Cerebellar nuclear complex (tissue), 1 donor: ENCODE results near the gene SRCIN1.

Experiments used
- DNase-seq, 2 experiments: peaks; one replicate each; lab custom pipeline; 2025; lab: John Stamatoyannopoulos, UW

Gene SRCIN1

DNA sequence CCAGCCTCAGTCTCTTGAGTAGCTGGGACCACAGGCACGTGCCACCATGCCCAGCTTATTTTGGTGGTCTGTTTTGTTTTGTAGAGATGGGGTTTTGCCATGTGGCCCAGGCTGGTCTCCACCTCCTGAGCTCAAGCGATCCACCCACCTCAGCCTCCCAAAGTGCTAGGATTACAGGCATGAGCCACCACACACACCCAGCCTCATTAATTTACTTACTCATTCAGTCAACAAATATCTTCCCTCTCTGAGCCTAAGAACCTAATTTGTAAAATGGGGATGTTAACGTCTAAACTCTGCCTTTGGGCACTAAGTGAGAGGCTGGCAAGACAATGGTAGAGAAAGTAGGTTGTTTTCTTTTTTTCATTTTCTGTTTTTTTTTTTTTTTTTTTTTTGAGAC lies 22.6 kb downstream of the SRCIN1 start:
- no peak for DNase-seq

DNA sequence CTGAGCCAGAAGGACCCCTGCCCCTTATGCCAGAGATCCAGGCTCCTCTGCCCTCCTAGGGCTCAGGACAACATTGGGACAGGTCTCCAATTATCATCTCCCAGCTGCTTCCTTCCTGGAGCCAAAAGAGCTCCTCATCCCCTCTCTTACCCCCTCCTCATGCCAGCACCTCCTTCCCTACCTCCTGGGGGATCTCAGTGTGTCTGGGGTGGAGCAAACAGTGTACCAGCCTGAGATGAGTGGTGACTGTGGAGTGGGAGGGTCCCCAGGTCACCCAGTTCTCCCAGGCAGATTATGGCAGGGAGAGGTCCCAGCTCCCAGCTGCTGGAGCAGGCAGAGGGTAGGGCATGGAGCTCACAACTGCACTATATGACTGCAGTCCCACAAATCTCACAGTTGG lies 23.7 kb downstream of the SRCIN1 start:
- DNase-seq, result no peak

DNA sequence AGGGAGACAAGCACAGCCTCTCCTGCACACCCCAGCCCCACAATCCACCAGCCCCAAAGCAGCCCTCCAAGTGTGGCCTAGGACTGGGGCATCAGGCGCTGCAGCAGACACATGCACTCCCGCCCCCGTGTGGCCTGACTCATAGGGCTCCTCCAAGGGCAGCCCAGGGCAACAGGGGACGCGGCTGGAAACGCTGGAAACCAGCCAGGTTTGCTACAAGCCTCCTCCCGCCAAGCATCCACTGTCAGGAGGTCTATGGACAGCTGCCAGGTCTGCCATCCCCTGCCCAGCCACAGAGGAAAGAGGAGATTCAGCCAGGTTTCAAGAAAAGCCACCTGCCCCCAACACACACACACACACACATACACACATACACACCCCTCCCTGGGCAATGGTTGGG lies 25.8 kb downstream of the SRCIN1 start:
- no peak for DNase-seq

DNA sequence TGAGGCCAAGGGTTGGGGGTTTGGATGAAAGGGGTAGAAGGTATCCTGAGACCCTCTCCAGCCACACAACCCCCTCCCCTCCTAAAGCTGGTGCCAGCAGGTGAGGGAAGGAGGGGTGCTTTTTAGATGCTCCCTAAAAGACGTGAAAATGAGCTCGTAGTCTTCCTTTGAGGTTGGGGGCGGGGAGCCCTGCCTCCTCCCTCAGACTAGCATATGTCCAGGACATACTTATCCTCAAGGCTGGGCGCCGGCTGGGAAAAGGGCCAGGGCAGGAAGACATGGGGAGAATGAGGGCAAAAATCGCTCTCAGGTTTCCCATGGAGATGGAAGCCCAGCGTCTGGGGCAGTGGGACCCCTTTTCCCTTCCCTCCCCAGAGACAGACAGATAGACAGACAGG lies 26.7 kb downstream of the SRCIN1 start:
- no peak for DNase-seq

DNA sequence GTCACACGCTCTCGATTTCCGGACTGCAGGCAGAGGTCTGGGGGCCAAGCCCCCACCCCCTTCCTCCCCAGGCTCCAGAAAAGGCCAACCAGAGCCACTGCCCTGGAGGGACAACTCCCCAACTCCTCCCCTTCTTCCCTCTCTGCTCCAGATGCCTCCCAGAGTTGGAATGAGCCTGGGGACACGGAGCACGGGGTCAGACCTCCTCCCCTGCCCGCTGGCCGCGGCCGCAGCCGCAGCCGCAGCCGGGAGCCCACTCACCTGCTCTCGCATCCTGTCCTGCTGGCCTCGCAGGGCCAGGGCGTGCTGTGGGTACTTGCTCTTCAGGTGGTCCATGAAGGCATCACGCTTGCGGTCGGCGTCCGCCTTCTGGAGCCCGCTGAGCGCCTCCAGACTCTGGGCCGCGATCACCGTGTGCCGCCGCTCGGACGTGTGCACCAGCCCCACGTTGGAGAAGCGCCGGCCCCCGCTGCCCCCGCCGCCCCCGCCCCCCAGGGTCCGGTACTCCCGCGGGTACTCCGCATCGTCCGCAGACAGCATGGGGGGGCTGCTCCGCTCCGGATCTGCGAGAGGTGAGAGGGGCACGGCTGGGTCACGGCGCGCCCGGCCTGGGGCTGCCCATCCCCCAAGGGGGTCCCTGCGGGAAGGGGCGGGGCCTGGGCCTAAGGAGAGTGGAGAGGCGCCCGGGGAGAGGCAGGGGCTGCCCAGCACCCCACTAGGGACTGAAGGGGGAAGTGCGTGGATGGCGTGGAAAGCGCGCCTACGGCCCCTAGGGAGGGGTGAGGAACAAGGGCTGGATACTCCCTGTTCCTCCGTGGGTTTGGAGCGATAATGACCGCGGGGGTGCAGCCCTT lies 27.3 kb downstream of the SRCIN1 start:
- no peak for DNase-seq

DNA sequence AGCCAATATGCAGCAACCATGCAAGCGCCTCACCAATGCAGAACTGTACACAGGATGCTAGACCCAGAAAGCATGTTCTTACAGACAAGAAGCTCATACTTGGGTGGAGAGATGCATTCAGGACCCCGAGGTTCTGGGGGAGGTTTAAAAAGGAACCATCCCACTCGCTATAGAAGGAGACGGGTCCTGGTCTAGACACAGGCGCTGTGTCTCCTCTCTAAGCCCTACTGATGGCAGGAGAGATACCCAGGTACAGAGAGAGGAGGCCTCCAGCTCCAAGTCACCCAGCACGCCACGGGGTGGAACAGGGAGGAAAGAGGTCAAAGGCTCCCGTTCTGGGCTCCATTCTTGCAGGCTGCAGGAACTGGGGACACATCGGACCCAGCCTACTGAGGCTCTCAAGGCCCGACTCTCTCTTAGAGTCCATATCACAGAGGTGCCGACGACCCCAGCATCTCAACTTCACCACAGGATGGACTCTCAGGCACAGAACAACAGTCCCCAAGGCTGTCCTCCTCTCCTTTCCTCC lies 28.0 kb downstream of the SRCIN1 start:
- DNase-seq, result no peak

DNA sequence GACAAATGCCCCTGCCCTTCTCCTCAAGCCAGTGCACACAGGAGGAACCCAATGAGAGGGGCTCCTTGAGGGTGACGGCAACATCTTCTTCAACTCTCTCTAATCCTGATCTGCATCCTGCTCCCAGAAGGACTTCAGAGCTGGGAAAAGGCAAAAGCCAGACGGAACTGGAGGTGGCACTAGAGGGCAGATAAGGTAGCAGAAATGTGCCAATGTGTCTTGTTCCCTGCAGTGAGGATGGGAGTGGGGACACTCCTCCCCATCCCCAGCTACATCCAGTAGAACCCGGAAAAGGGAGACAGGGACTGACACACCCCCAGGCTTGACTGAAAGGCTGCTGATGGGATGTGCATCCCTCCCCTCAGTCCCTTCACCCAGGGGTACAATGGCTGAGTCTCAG lies 28.5 kb downstream of the SRCIN1 start:
- DNase-seq, result peak; percentile 16 to 56

DNA sequence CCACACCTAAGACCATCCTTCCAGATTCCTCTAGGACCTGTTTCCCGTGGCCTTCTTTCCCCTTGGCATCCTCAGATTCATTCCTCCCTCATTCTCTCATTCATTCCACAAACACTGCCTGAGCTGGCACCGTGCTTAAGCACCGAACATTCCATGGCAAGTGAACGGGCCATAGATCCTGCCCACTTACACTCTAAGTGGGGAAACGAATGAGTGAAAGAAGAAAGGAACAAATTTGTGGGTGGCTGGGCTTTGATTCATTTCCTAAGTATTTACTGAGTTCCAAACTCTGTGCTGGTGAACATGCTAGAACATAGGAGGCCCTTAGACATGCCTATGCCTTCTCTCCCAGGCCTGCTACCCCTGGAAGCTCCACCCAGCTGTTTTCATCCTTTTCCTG lies 30.0 kb downstream of the SRCIN1 start:
- no peak for DNase-seq

DNA sequence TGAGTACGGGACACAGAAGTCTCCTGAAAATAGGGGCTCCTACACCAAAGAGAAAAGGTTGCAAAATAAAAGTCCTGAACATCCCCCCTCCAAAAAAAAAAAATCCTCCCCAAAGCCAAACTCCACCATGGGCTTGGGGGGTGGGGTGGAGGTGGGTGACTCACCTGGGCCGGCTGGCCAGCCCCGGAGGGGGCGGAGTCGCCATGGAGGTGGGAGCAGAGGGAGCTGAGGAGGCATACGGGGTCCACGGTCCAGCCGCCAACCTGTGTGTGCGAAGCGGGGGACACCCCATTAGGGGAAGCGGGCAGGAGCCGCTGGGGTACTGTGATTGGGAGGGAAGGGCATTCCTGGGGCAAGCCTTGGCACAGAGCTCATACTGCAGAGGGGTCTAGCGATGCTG lies 31.0 kb downstream of the SRCIN1 start:
- no peak for DNase-seq

DNA sequence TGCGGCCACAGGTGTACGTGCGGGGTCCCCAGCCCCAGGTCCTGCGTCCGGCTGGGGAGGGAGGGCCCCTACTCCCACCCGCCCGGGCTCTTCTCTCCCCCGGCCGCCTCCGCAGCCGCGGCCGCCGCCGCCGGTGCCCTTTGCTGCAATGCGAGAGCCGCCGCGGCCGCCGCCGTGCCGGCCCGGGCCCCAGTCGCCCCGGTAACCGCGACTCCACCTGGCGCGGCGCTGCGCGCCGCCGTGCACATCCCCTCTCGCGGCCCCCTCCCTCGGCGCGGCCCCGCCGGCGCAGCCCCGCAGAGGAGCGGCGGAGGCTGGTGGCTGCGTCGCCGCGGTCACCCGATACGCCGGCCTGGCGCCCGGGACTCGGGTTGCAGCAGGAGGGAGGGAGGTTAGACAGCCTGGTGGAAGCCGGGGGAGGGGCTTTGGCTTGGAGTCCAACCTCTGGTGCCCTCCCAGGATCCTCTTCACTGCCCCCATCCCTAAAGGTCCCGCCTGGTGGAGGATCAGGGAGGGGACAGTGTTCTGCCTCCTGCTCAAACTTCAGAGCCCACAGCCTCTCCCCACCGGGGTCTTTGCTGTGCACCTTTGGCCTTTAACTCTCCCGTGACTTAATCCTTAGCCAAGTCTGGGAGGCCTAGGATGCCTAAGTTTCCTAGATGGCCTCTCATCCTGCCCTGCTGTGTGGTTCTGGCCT lies 32.9 kb downstream of the SRCIN1 start:
- DNase-seq, result no peak

DNA sequence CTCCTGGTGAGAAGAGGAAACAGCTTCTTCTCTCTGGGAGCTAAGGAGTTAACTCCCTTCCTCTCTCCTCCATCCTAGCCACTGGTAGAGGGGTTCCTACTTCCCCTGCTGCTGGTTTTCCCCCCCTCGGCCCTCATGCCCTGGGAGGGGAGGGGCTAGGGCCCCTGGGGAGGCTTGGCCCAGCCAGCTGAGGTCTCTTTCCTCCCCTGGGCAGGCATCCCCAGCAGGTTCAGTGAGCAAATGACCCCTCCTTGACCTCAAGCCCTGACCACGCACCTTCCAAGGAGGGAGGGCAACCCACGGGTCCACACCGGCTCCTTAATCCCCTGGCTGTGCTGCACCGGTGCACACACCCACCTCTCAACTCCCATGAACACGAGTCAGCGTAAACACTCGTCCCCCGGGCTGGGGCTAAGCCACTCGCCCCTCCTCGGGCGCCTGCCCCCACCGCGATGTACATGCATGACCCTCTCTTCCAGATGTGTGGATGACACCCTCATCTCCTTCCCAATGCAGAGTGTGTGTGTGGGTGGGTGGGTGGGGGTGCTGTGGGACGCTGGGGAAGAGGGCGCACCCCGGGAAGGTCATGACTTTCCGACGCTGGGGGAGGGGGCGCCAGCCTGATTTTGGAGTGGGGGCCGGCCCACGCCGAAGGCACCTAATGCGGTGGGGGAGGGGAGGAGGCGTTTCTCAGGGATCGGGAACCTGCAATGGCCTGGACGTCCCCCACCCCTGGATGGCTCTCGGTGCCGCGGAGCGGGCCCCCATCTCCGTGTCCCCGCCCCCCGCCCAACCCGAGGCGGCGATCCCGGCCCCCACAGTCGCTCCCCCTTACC lies 33.7 kb downstream of the SRCIN1 start:
- no peak for DNase-seq

DNA sequence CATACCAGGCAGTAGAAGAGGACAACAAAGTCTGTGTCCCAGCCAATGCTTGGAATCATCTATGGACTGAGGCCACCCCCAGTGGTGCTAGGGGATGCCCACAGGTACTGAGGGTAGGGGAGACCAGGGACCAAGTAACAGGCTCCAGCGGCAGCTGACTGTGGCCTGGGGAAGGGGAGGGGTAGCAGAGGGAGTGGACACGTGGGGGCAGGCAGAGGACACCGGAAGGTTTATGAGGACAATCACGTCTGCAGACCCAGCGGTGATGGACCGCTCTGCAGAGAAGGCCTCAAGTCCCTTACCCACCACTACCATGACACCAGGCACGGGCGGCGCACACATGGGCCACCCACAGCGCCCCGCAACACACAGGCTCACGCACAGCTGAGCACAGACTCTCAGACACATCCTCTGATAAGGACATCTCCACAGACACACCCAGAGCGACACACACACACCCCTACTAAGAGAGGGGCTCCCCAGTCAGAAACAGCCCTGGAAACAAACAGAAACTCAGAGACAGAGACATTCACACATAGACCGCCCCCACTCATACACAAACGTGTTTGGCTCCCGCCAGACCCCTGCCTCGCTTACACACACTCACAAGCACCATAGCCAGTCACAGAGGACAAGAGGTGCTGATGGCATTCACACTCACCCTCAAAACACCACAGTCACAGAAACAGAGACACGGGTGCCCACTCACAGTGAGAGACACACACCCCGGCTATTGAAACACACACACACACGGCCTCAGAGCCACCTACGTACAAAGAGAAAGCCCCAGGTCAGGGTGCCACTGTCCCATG lies 35.8 kb downstream of the SRCIN1 start:
- DNase-seq, result no peak

DNA sequence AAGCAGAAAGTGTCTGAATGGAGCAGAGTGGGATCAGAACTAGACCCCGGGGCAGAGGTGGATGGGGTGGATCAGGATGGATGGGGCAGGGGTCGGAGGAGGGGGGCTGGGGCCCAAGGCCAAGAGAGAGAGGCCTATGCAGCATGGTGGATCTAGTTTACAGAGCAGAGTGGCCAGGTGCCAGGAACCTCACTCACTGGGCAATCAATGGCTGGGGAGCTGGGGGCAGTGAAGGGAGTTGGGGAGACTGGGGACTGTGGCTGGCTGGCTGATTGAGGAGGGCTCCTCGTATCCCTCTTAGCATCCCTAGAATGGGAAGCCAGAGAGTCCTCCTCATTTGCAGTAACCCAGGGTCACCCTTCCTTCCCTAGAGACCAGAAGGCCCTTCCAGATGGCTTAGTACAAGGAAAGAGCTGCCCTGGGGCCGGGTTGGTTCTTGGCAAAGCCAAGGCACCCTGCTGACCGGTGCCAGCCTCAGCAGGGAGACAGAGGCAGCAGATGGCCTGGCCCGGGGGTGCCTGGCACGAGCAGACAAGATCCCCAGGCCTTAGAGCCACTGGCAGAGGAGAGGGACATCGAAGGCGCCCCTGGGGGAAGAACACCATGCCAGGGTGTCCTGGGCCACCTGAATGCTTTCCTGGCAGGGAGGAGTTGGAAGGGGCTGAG lies 36.8 kb downstream of the SRCIN1 start:
- peak in 1 of 2 experiments; percentile 25 for DNase-seq

DNA sequence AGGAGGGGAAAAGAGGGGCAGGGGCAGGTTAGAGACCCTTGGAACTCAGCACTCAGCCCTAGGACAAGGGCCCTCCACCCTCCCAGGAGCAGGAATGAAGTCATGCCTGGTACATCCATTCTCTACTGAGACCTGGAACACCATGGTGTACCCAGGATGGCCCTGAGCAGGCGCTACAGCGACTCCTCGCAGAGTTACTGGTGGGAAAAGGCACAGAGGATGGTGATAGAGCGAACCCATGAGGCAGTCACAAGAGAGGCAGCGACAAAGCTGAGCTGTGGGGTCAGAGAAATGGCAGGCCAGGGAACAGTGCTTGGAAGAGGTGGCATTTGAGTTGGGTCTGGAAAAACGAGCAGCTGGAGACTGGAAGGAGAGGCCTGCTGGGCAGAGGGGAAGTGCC lies 37.5 kb downstream of the SRCIN1 start:
- no peak for DNase-seq

DNA sequence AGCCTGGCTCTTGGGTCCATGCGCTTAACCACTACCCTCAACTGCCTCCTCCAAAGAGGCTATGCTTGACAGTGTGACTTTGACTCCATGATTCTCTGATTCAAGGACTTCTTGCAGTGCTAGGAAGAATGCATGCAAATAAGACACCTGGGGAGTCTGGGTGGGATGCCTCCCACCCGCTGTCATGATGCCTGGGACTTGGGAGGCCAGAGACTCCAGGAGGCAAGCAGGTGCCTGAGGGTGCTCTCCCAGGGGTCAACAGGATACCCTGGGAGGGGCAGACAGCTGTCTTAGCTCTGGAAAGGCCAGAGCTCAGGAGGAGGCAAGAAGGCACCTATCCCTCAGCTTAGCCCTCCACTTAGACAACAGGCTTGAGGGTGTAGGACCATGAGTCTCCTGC lies 38.4 kb downstream of the SRCIN1 start:
- DNase-seq, result no peak

DNA sequence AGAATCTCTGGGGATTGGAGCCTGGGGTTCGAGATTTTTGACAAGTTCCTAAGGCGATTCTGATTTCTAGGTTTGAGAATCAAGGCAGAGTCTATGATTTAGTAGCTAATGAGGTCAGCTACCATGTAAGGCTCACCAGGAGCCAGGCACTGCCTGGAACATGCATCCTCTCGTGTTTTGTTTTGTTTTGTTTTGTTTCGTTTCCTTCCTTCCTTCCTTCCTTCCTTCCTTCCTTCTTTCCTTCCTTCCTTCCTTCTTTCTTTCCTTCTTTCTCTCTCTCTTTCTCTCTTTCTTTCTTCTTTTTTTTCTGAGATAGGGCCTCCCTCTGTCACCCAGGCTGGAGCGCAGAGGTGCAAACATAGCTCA lies 39.1 kb downstream of the SRCIN1 start:
- no peak for DNase-seq

DNA sequence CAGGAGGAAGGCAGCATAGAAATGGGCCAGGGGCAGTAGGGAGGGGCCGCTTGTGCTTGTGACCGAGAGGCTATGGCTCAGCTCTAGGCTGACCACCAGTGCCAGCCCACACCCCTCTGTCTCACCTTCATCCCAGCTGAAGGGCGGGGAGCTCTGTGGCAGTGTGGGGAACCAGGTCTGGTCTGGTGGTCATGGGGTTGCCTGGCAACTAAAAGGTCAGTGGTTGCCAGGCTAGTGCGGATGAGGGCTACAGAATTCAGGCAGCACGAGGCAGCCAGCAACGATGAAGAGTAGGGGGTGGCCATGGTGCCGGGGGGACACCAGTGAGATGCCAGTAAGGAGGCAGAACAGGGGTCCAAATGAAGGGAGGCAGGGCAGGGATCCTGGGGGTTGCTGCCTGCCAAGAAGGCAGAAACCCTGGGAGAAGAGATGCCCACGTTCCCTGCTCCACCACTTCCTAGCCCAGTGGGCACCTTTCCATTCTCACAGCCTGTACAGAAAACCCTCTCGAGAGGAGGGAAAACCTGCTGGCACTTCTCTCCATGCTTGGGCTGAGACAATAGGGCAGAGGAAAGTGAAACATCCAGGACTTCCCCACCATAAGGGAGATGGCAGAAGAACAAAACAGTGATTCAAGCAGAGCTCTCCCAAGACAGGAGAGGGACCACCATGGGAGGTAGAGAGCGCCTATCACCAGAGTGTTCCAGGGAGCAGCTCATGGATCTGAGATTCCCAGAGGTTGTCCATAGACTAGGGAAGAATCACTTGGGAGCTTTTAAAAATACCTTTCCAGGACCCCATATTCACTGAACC lies 39.7 kb downstream of the SRCIN1 start:
- DNase-seq, result peak; percentile 58 to 61

DNA sequence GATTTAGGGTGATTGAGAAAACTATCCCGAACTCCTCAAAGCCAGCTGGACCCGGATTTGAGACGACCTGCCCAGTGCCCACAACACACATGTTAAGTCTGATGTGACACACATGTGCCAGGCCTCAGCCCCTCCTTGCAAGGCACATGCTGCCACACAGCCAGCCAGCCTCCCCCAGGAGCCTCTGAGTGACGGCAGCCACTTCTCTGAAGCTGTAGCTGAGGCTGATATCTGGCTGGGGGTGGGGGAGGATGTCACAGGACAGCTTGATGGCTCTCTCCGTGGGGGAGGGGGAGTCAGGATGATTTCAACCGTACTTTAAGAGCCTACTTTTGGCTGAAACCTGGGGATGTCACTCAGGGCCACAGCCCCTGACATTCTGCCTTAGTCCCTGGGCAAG lies 40.9 kb downstream of the SRCIN1 start:
- no peak for DNase-seq

DNA sequence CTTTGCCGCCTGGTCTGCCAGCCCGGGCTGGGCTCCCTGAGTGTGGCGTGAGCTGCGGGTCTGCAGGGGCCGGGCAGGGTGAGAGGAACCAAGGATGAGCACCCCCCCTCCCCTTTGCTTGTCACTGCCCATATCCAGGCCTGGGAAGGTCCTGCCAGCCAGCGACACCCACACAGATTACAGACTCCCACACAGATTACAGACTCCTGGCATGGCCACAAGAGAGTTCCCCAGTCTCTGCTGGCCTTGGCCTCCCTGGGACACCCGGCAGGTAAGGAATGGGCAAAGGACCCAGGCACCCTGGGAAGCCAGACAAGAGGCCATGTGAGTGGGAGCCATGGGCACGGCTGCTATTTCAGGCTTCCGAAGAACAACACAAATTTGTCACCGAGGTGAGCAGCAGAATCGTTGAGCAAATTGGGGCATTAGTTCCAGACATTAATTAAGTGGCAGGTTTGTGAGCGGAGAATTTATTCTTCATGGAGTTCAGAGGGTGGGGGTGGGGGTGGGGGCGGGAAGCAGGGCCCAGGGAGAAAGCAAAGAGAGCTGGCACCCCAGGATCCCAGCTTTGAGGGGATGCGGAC lies 41.4 kb downstream of the SRCIN1 start:
- no peak for DNase-seq
